IMR-90 (cell line): ENCODE results near the gene ST7. TPM values are rescaled to one million over a fixed set of nuclear protein-coding genes. Genes with fewer than 3 reads are reported as not detected.

ENCODE experiments used
- ATAC-seq: fragments of 200-7000 bp; cut with Tn5 transposase; 2 replicates; pipeline ENCODE4 v1.9.1; 2020; ENCODE audit warnings: low read depth, mild to moderate bottlenecking, moderate library complexity
- BruUV-seq: library from RNA; stranded (reverse); fragments of 400-500 nt; replicated peaks from 2 replicates; lab custom pipeline; 2021; lab: Mats Ljungman, UMichigan
- CTCF ChIA-PET: fragments of 300-600 bp; formaldehyde crosslinking; extraction: SDS; loops from one replicate; lab custom pipeline; 2021; ENCODE audit warnings: antibody characterized with exemption; lab: Yijun Ruan, JAX
- POLR2A ChIA-PET: fragments of 300-600 bp; sonication (Branson Sonifier 250); formaldehyde crosslinking; loops from one replicate; lab custom pipeline; 2022; ENCODE audit warnings: antibody characterized with exemption; ENCODE audit not compliant: unreplicated experiment; lab: Charles Lee
- DNase-seq: peaks from one replicate; pipeline ENCODE4 v3.0.0; 2013
- H2AFZ ChIP-seq: replicated peaks from 2 replicates; pipeline ENCODE3; 2013; ENCODE audit warnings: low read length, mild to moderate bottlenecking; ENCODE audit not compliant: poor library complexity
- H2AK5ac ChIP-seq: 2 replicates; pipeline ENCODE4 v1.6.1; 2013; ENCODE audit warnings: low read depth, low read length, inconsistent platforms
- H2AK9ac ChIP-seq: replicated peaks from 2 replicates; pipeline ENCODE3; 2013; ENCODE audit warnings: mild to moderate bottlenecking, low read depth, low read length, moderate library complexity; ENCODE audit not compliant: poor library complexity
- H2BK120ac ChIP-seq: 2 replicates; pipeline ENCODE4 v1.6.1; 2013; ENCODE audit warnings: low read depth, low read length, inconsistent platforms
- H2BK15ac ChIP-seq: 3 replicates; pipeline ENCODE4 v1.6.1; 2013; ENCODE audit warnings: low read depth, low read length, inconsistent platforms
- H2BK20ac ChIP-seq: 2 replicates; pipeline ENCODE4 v1.6.1; 2013; ENCODE audit warnings: low read depth, mild to moderate bottlenecking, inconsistent platforms, low read length, moderate library complexity
- H2BK5ac ChIP-seq: 2 replicates; pipeline ENCODE4 v1.6.1; 2013; ENCODE audit warnings: mild to moderate bottlenecking, low read depth, low read length, inconsistent platforms; ENCODE audit not compliant: poor library complexity, severe bottlenecking
- H3K14ac ChIP-seq: replicated peaks from 2 replicates; pipeline ENCODE4 v1.6.1; 2013; ENCODE audit warnings: low read depth, low read length, inconsistent platforms
- H3K18ac ChIP-seq: 2 replicates; pipeline ENCODE4 v1.6.1; 2013; ENCODE audit warnings: low read depth, low read length, control low read depth
- H3K23ac ChIP-seq: 2 replicates; pipeline ENCODE4 v1.6.1; 2013; ENCODE audit warnings: low read depth, low read length, inconsistent platforms
- H3K27ac ChIP-seq: 2 replicates; pipeline ENCODE4 v1.5.1; 2013; ENCODE audit warnings: mild to moderate bottlenecking, control low read depth, low read length; ENCODE audit not compliant: insufficient read depth
- H3K27me3 ChIP-seq: 2 replicates; pipeline ENCODE4 v1.6.1; 2013; ENCODE audit warnings: low read length; ENCODE audit not compliant: control insufficient read depth, insufficient read depth
- H3K36me3 ChIP-seq: 2 replicates; pipeline ENCODE4 v1.6.1; 2013; ENCODE audit warnings: low read length, mixed read lengths; ENCODE audit not compliant: control insufficient read depth, insufficient read depth
- H3K4ac ChIP-seq: 2 replicates; pipeline ENCODE4 v1.6.1; 2013; ENCODE audit warnings: low read depth, low read length, inconsistent platforms
- H3K4me1 ChIP-seq: 2 replicates; pipeline ENCODE4 v1.6.1; 2013; ENCODE audit warnings: low read length, mixed read lengths; ENCODE audit not compliant: control insufficient read depth, insufficient read depth
- H3K4me2 ChIP-seq: 2 replicates; pipeline ENCODE4 v1.6.1; 2013; ENCODE audit warnings: low read depth, mild to moderate bottlenecking, control low read depth, low read length, moderate library complexity
- H3K4me3 ChIP-seq: 2 replicates; pipeline ENCODE4 v1.5.1; 2013; ENCODE audit warnings: low read depth, mild to moderate bottlenecking, control low read depth, low read length, moderate library complexity; ENCODE audit not compliant: insufficient read depth
- H3K56ac ChIP-seq: 2 replicates; pipeline ENCODE4 v1.6.1; 2013; ENCODE audit warnings: low read length, inconsistent platforms; ENCODE audit not compliant: insufficient read depth; ENCODE audit errors: extremely low read depth
- H3K79me1 ChIP-seq, 2 experiments: 2 replicates each; pipeline ENCODE4 v1.6.1; 2013; ENCODE audit warnings: low read length in 2 of 2, inconsistent platforms in 1 of 2, low read depth in 1 of 2
- H3K9ac ChIP-seq: 2 replicates; pipeline ENCODE4 v1.6.1; 2013; ENCODE audit warnings: low read depth, low read length, control low read depth
- H3K9me1 ChIP-seq: 2 replicates; pipeline ENCODE4 v1.6.1; 2013; ENCODE audit warnings: low read length, inconsistent platforms; ENCODE audit not compliant: insufficient read depth
- H3K9me3 ChIP-seq: 2 replicates; pipeline ENCODE4 v1.6.1; 2013; ENCODE audit warnings: low read length; ENCODE audit not compliant: control insufficient read depth, insufficient read depth
- H4K20me1 ChIP-seq: 2 replicates; pipeline ENCODE4 v1.6.1; 2013; ENCODE audit warnings: low read length, inconsistent platforms; ENCODE audit not compliant: insufficient read depth
- H4K5ac ChIP-seq: 2 replicates; pipeline ENCODE4 v1.6.1; 2013; ENCODE audit warnings: mild to moderate bottlenecking, low read depth, low read length, control low read depth
- H4K8ac ChIP-seq, 2 experiments: 2 replicates each; pipeline ENCODE4 v1.6.1; 2013; ENCODE audit warnings: low read depth in 2 of 2, low read length in 2 of 2, control low read depth in 1 of 2, inconsistent platforms in 1 of 2
- H4K91ac ChIP-seq: 2 replicates; pipeline ENCODE4 v1.6.1; 2013; ENCODE audit warnings: low read depth, low read length, inconsistent platforms; ENCODE audit not compliant: insufficient read depth
- BHLHE40 ChIP-seq: fragments of 150-350 bp; IDR thresholded peaks from 2 replicates; pipeline ENCODE4 v1.6.1; 2016; ENCODE audit warnings: mild to moderate bottlenecking, low read depth, low read length
- CEBPB ChIP-seq: IDR thresholded peaks from 2 replicates; pipeline ENCODE4 v1.6.1; 2012; ENCODE audit warnings: low read depth, low read length, improper control_type of control experiment
- CHD1 ChIP-seq: IDR thresholded peaks from 2 replicates; pipeline ENCODE4 v1.6.1; 2012; ENCODE audit warnings: low read depth, low read length, improper control_type of control experiment
- CTCF ChIP-seq: conservative IDR thresholded peaks from 2 replicates; pipeline ENCODE4 v1.5.1; 2012; ENCODE audit warnings: mild to moderate bottlenecking, low read depth, low read length, improper control_type of control experiment
- ELK1 ChIP-seq: fragments of 150-350 bp; IDR thresholded peaks from 2 replicates; pipeline ENCODE4 v1.6.1; 2016; ENCODE audit warnings: low read depth, mild to moderate bottlenecking, low read length, moderate library complexity, borderline replicate concordance
- FOS ChIP-seq: fragments of 150-350 bp; IDR thresholded peaks from 2 replicates; pipeline ENCODE4 v1.6.1; 2016; ENCODE audit warnings: low read depth, low read length
- MAFK ChIP-seq: IDR thresholded peaks from 2 replicates; pipeline ENCODE4 v1.6.1; 2012; ENCODE audit warnings: low read depth, low read length, improper control_type of control experiment
- MAZ ChIP-seq: IDR thresholded peaks from 2 replicates; pipeline ENCODE4 v1.6.1; 2012; ENCODE audit warnings: low read depth, mild to moderate bottlenecking, low read length, improper control_type of control experiment, moderate library complexity, borderline replicate concordance
- MXI1 ChIP-seq: IDR thresholded peaks from 2 replicates; pipeline ENCODE4 v1.6.1; 2012; ENCODE audit warnings: low read depth, mild to moderate bottlenecking, low read length, moderate library complexity, borderline replicate concordance
- NFE2L2 ChIP-seq: fragments of 150-350 bp; IDR thresholded peaks from 2 replicates; pipeline ENCODE4 v1.6.1; 2016; ENCODE audit warnings: low read depth, mild to moderate bottlenecking, low read length
- POLR2A ChIP-seq: IDR thresholded peaks from 2 replicates; pipeline ENCODE4 v1.6.1; 2012; ENCODE audit warnings: mild to moderate bottlenecking, low read depth, low read length
- RAD21 ChIP-seq: IDR thresholded peaks from 2 replicates; pipeline ENCODE4 v1.6.1; 2012; ENCODE audit warnings: low read length, improper control_type of control experiment
- RCOR1 ChIP-seq: IDR thresholded peaks from 2 replicates; pipeline ENCODE4 v1.6.1; 2012; ENCODE audit warnings: mild to moderate bottlenecking, low read length, improper control_type of control experiment; ENCODE audit not compliant: insufficient replicate concordance
- RFX5 ChIP-seq: IDR thresholded peaks from 2 replicates; pipeline ENCODE4 v1.8.0; 2012; ENCODE audit warnings: low read depth, mild to moderate bottlenecking, low read length, moderate library complexity
- SMC3 ChIP-seq: fragments of 150-350 bp; IDR thresholded peaks from 2 replicates; pipeline ENCODE4 v1.6.1; 2016; ENCODE audit warnings: low read depth, mild to moderate bottlenecking, antibody characterized with exemption, low read length, moderate library complexity
- USF2 ChIP-seq: fragments of 150-350 bp; IDR thresholded peaks from 2 replicates; pipeline ENCODE4 v1.6.1; 2017; ENCODE audit warnings: mild to moderate bottlenecking, antibody characterized with exemption, low read length, low read depth
- WGBS, 2 experiments: methylation state at CpG; one replicate each; pipeline versions ENCODE4 v1.1.5 to v1.1.7; 2013; ENCODE audit warnings: missing lambda C conversion rate in 2 of 2; ENCODE audit not compliant: insufficient read length in 1 of 2; ENCODE audit errors: extremely low coverage in 2 of 2; 5-methylcytosine and 5-hydroxymethylcytosine counted together
- dilution Hi-C: fragments of 300-500 bp; cut with HindIII; formaldehyde crosslinking; loops from one replicate; pipeline ENCODE4 v1.14.3; 2018; ENCODE audit warnings: low sequenced_read_pairs; ENCODE audit not compliant: unreplicated experiment
- in situ Hi-C: fragments of 300-500 bp; cut with MboI; formaldehyde crosslinking; loops from 3 replicates; pipeline ENCODE4 v1.14.3; 2019; ENCODE audit warnings: low sequenced_read_pairs, inconsistent platforms, mixed read lengths
- intact Hi-C: fragments of 100-400 bp; cut with micrococcal nuclease; formaldehyde crosslinking; loops from 2 replicates; pipeline ENCODE4 v1.10.0; 2022
- polyA plus RNA-seq, 3 experiments: library from polyadenylated mRNA; depleted of rRNA; stranded (reverse); fragments of >200 nt; gene quantifications; 2 replicates each; pipeline ENCODE4 v1.2.3, GENCODE V29; 2012; ENCODE audit warnings: low replicate concordance in 1 of 3
- total RNA-seq: library from RNA; depleted of rRNA; stranded (reverse); fragments of >200 nt; gene quantifications from 2 replicates; pipeline ENCODE4 v1.2.3, GENCODE V29; 2012

Gene ST7
- total and polyA plus RNA-seq, 2 of the 4 experiments (the other 2 are of a cell fraction) = 18.6 to 26.0 TPM

GRCh38 chr7:117225536-117225935 lies 272.2 kb downstream of the ST7 start:
- peak overlapping the region; percentile 50 for H3K4ac ChIP-seq
- DNase-seq (peak; percentile 21), ATAC-seq (no peak)
- peaks cover 16% of the 10 kb centered on the region for H3K4me1 ChIP-seq
- H4K20me1 ChIP-seq = no peaks in the 10 kb centered on the region
- no peaks in the 10 kb centered on the region for H3K27me3 ChIP-seq
- intact Hi-C loops = loop anchor here (5.0 kb wide), 1 partner anchor 37 kb away; no protein-coding TSS in a partner anchor
- peak overlapping the region; percentile 3; the same call in 1 of the 2 replicates for H4K5ac ChIP-seq
- no peaks in the 10 kb centered on the region for H3K9me3 ChIP-seq
- CTCF ChIA-PET = interaction anchor here (1.0 to 1.4 kb wide), 2 partner anchors 13 to 26 kb away, joined by 3 read pairs; no protein-coding TSS in a partner anchor
- dilution Hi-C loops = no loop called here
- no peak overlapping the region for H3K23ac ChIP-seq
- H2AFZ ChIP-seq = no peak overlapping the region
- no peak overlapping the region for H3K14ac ChIP-seq
- no peak overlapping the region for H2BK5ac ChIP-seq
- no peak overlapping the region for H3K56ac ChIP-seq
- H3K79me1 ChIP-seq = no peaks in the 10 kb centered on the region
- peak overlapping the region; percentile 31; the same call in 1 of the 2 replicates for H4K91ac ChIP-seq
- H3K18ac ChIP-seq = peak overlapping the region; percentile 9
- H3K9ac ChIP-seq = no peak overlapping the region
- peak overlapping the region; percentile 72 for H2BK20ac ChIP-seq
- H3K4me2 ChIP-seq = no peak overlapping the region
- in situ Hi-C loops = no loop called here
- H3K4me3 ChIP-seq = no peak overlapping the region
- H3K9me1 ChIP-seq = peaks cover 5% of the 10 kb centered on the region
- TF ChIP-seq RAD21 (no peak), ELK1 (no peak), CEBPB (no peak), MXI1 (no peak), RCOR1 (no peak), BHLHE40 (no peak), USF2 (no peak), FOS (no peak), RFX5 (no peak), SMC3 (no peak), MAFK (no peak), NFE2L2 (no peak), CTCF (no peak), CHD1 (no peak), POLR2A (no peak), MAZ (no peak)
- BruUV-seq = no TSS peak
- POLR2A ChIA-PET = no interaction called here
- no peak overlapping the region for H2BK15ac ChIP-seq
- H2AK9ac ChIP-seq = peak overlapping the region; percentile 16
- peaks cover 7% of the 10 kb centered on the region; the same call in 1 of the 2 replicates for H3K36me3 ChIP-seq
- no peak overlapping the region for H3K27ac ChIP-seq
- H4K8ac ChIP-seq = 0 out of 4 replicates have a peak overlapping the region, but pooled peaks of 1 of the 2 experiments have one; percentile 20
- peak overlapping the region; percentile 74 for H2BK120ac ChIP-seq
- H2AK5ac ChIP-seq = no peak overlapping the region; the same call in 1 of the 2 replicates
- no CpG with 5 or more reads among the region's 6 CpGs for WGBS, 2 experiments
